ENCODE measurements around the gene HOXB3.

HOXB3 gene

GRCh38 chr17:48597778-48598631 lies 8.0 kb upstream of the HOXB3 start:
- DNase-seq (ENCODE audit: low spot score) = peak; percentile 83

GRCh38 chr17:48597528-48597777 lies 7.4 kb upstream of the HOXB3 start:
- no peak for DNase-seq (ENCODE audit: low spot score)

- peak; percentile 23 for DNase-seq (ENCODE audit: low spot score)
Measured at GRCh38 chr17:48596735-48597527, 6.9 kb upstream of the HOXB3 start.

- DNase-seq (ENCODE audit: low spot score) = no peak
Measured at GRCh38 chr17:48596000-48596734, 6.1 kb upstream of the HOXB3 start.

DNA sequence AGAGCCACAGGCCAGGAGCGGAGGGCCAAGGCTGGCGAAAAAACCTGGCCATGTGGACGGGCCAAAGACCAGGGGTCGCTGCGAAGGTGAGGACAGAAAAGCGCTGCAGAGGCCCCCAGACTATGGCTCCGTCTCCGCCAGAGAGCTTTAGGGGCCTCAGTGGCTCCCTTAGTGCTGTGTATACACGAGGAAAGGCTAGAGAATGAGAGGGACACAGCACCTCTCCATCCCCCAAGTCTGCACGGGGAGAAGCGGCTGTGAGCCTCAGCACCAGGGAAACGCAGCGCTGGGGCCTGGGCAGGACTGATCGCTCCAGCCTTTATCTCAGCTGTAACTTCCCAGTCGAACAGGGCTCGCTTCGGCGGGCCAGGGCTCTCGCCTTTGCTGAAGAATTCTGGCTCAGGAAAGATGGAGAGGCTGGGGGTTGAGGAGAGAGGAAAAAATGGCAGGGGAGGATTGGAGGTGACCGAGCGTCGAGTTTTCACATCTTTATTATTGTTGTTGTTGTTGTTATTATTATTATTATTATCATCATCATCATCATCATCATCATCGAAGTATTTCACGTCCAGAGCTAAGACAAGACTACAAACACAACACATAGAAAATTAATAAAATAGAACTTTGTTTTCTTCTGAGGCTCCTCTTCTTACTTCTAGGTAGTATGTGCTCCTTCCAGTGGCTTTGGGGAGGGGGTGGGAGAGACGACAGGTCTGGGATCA lies 5.4 kb upstream of the HOXB3 start:
- no peak for DNase-seq (ENCODE audit: low spot score)

GRCh38 chr17:48594538-48595277 lies 4.7 kb upstream of the HOXB3 start:
- DNase-seq (ENCODE audit: low spot score) = no peak

- DNase-seq (ENCODE audit: low spot score) = peak; percentile 91
Measured at GRCh38 chr17:48593840-48594537, 3.9 kb upstream of the HOXB3 start.

GRCh38 chr17:48593126-48593829 lies 3.2 kb upstream of the HOXB3 start, which contains the start of gene HOXB5:
TSS of gene HOXB5 (minus strand) at chr17:48593779. CDS start at chr17:48593682, 97 bp downstream.
- no peak for DNase-seq (ENCODE audit: low spot score)

DNA sequence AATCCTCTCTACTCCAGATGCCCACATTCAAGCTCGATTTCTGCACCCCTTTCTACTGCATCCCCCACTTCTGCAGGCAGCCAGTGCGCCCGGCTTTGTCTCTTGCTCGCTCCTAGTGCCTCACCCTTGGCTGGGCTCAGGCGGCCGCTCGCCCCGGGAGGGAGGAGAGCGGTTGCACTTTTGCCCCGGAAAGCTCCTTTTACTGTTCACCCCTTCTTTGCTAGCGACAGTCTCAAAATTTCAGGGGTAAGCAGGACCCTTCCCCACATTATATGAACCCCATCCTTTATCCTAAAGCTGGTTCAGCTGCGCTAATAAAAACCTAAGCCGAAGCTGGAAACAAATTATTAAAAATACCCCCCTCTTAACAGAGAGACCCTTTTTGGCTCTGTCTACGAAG lies 2.5 kb upstream of the HOXB3 start:
- DNase-seq (ENCODE audit: low spot score) = no peak

- DNase-seq (ENCODE audit: low spot score) = no peak
Measured at GRCh38 chr17:48592057-48592514, 2.0 kb upstream of the HOXB3 start.

- DNase-seq (ENCODE audit: low spot score) = no peak
Measured at GRCh38 chr17:48591255-48592056, 1.4 kb upstream of the HOXB3 start.

GRCh38 chr17:48590607-48591161 lies 643 bp upstream of the HOXB3 start:
- DNase-seq (ENCODE audit: low spot score) = no peak

DNA sequence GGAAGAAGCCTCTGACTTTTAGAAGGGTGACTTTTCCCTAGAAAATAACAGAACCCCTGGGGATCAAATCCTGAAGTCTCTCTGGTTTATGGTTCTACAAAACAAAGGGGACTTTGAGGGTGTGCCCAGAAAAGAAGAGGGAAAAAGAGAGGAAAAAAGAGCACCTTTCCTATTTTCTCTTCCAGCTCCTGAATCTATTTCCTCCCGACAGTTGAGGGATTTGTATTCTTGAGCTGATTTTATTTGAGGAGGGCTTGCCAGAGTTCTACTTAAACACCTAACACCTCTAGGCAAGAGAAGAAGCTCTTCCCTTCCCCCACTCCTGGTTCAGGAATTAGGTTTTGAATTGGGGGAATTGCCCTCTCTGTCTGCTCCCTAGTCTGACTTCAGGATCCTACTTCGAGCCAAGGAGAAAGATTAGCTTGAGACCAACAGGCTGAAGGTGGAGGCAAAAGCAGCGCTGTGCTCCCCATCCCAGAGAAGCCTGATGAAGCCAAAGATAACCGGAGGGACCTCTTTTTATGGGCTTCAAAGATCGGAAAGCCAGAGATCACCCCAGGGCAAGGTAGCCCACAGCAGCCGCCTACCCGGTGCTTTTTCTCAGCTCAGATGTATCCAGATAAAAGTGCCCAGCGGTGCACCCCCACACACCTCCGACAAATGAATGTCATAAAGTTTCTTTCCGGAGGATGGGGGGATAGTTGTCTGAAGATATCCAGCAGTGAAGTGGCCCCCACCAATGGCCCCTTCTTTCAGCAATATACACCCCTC lies 796 bp downstream of the HOXB3 start:
- DNase-seq (ENCODE audit: low spot score) = no peak

DNA sequence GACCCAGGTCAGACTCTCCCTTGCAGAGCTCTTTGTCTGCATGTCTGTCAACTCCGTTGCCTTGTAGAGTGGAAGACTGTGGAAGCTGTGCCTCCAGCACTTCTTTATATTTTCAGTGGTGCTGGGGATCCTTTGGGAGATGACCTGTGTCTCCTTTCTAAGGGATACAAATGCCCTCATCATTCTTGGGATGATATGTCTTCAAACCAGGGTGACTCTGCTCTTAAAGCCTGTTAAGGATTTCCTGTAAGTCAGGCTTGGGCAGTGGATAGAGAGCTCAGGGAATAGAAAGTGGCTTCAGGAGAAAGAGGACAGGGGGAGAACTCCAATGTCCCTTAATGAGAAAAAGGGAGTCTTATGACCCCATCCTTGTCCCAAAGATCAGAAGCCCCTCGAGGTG lies 1.5 kb downstream of the HOXB3 start:
- no peak for DNase-seq (ENCODE audit: low spot score)

DNA sequence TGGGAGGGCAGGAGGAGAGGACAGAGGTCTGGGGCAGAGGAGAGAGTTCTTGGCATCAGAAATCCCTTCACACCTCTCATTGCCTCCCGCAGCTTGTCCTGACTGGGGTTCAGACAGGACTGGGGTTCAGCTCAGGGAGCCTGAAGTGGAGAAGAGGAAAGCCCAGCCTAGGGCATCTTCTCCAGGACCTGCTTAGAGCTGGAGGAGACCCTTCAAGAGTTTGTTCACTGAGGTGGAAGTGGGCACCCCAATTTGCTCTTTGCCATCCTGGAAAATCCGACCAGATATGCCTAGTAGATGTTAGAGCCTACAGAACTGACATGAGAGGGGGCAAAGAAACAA lies 2.0 kb downstream of the HOXB3 start:
- DNase-seq (ENCODE audit: low spot score) = no peak

DNA sequence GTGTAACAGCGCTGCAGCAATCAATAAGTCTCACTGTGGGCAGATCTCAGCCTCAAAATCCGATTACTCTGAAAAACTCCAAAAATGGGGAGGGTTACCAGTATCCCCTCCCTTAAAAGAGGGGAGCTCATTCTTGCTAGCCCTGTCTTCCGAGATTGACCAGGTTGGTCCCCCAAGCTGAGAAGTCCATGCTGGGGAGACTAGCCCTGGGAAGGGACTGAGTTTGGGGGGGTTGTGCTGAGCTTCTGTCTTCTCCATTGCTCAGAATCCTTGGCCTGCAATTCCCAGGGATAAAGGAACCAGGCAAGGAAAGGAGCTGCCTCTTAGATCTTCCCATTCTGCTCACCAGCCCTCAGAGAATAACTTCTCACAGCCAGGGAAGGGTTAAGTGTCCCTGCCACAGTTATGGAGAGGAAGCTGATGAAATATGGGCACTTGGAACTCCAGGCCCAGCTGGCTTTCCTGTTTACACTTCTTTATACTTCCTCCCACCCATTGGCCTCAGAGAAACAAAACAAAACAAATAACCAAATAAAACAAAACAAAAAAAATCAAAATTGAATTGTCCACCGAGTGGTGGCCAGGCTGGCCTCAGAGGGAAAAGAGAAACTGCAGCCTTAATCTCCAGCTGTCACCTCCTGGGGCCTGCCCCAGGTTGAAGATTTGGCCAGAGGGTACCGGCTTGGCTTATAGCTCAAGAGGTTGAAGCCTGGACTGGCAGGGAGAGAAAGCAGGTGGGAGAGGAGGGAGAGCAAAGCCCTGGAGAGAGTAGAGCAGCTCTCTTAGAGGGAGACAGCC lies 2.6 kb downstream of the HOXB3 start:
- no peak for DNase-seq (ENCODE audit: low spot score)

Measured in GM03348 (cell line).